IPS-NIHi7 (cell line): ENCODE results near the gene TM9SF4.
A peak's percentile ranks its signal among the peaks of the same experiment; 100 is the strongest.

ENCODE experiments used
- DNase-seq: peaks from one replicate; pipeline ENCODE4 v3.0.0; 2012; ENCODE audit warnings: mixed read lengths; ENCODE audit errors: extremely low spot score

TM9SF4 gene

GRCh38 chr20:32109392-32110172 is at the start of gene TM9SF4:
TM9SF4 (plus strand) TSS chr20:32109714; CDS start chr20:32109741, 27 bp downstream.
- peak; percentile 94 for DNase-seq

- no peak for DNase-seq
Measured at GRCh38 chr20:32062776-32063170, 46.7 kb upstream of the TM9SF4 start.

- no peak for DNase-seq
Measured at GRCh38 chr20:32063695-32064094, 45.8 kb upstream of the TM9SF4 start.

- no peak for DNase-seq
Measured at GRCh38 chr20:32064667-32065066, 44.8 kb upstream of the TM9SF4 start.

GRCh38 chr20:32067234-32067821 is 42.2 kb upstream of the TM9SF4 start:
- DNase-seq, result no peak

GRCh38 chr20:32068174-32068573 is 41.3 kb upstream of the TM9SF4 start:
- no peak for DNase-seq

GRCh38 chr20:32069711-32070110 is 39.8 kb upstream of the TM9SF4 start:
- DNase-seq, result no peak

- no peak for DNase-seq
Measured at GRCh38 chr20:32070282-32070681, 39.2 kb upstream of the TM9SF4 start.

GRCh38 chr20:32070690-32071213 is 38.8 kb upstream of the TM9SF4 start:
- DNase-seq, result no peak

- DNase-seq, result no peak
Measured at GRCh38 chr20:32071395-32072167, 37.9 kb upstream of the TM9SF4 start.

GRCh38 chr20:32072168-32072750 is 37.3 kb upstream of the TM9SF4 start:
- DNase-seq, result no peak

GRCh38 chr20:32075534-32075933 is 34.0 kb upstream of the TM9SF4 start:
- no peak for DNase-seq

GRCh38 chr20:32077190-32077589 is 32.3 kb upstream of the TM9SF4 start:
- DNase-seq, result no peak

GRCh38 chr20:32078322-32078721 is 31.2 kb upstream of the TM9SF4 start:
- no peak for DNase-seq

GRCh38 chr20:32078791-32079190 is 30.7 kb upstream of the TM9SF4 start:
- DNase-seq, result no peak

GRCh38 chr20:32079655-32080109 is 29.8 kb upstream of the TM9SF4 start:
- no peak for DNase-seq

GRCh38 chr20:32080783-32081182 is 28.7 kb upstream of the TM9SF4 start:
- DNase-seq, result no peak

- DNase-seq, result no peak
Measured at GRCh38 chr20:32083469-32083868, 26.0 kb upstream of the TM9SF4 start.

GRCh38 chr20:32087070-32087469 is 22.4 kb upstream of the TM9SF4 start:
- DNase-seq, result no peak

GRCh38 chr20:32088759-32089158 is 20.8 kb upstream of the TM9SF4 start:
- no peak for DNase-seq

- peak; percentile 67 for DNase-seq
Measured at GRCh38 chr20:32089637-32090362, 19.7 kb upstream of the TM9SF4 start.
